HG03060 (cell line): ENCODE data around the gene MARK2.

Experiments used
- ATAC-seq: cut with Tn5 transposase; IDR thresholded peaks from one replicate; pipeline ENCODE4 v1.9.1; 2021; ENCODE audit warnings: low read depth, moderate number of reproducible peaks; ENCODE audit not compliant: unreplicated experiment

MARK2 gene

DNA sequence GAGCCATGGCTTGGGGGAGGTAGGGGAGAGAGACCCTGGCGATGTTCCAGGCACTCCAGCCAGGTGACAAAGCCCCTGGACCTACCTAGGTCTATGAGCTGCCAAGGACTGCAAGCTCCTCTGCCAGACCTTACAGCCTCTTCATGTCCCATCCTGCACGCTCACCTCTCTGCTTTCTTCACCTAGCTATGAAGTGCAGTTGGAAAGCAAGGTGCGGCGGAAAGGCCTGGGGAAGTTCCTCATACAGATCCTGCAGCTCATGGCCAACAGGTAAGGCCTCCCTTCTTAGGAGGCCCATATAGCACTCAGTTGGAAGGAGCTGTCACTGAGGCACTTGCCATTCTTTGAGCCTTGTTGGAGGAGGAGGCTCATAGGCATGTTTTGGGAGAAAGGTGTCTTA lies 113.7 kb downstream of the MARK2 start:
- no peak for ATAC-seq

DNA sequence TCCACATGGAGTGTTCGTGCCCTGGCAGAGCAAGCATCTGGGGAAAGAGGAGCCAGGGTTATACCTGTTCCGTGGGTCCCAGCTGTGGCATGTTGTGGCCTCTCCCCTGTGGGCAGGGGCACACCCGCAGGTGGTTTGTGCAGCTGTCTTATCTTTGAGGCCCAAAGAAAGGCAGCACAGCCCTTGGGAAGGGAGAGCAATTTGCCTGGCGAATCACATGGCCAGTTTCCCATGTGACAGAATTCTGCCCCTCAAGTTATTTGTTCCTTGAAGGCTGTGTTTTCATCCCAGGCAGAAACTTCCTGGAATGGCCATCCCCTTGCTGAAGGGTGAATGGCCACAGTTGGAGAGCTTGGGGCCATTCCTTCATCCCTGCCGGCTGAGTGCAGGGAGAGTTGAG lies 119.1 kb downstream of the MARK2 start:
- no peak for ATAC-seq
